K562 (cell line): Measurements from ENCODE around the gene HNRNPLL.

Experiments used
- EZH2 ChIP-seq: IDR thresholded peaks from 2 replicates; pipeline ENCODE4 v1.6.1; 2012; ENCODE audit warnings: low read depth, mild to moderate bottlenecking, inconsistent platforms, low read length, borderline replicate concordance
- MCM7 ChIP-seq, 2 experiments: fragments of 450-650 bp; IDR thresholded peaks; 2 replicates each; pipeline ENCODE4 v1.6.1; 2016 to 2018
- POLR2AphosphoS2 ChIP-seq: IDR thresholded peaks from 2 replicates; pipeline ENCODE4 v1.6.1; 2012; ENCODE audit warnings: low read length, improper control_type of control experiment
- SMARCB1 ChIP-seq: IDR thresholded peaks from 2 replicates; pipeline ENCODE4 v1.6.1; 2011; ENCODE audit warnings: improper control_type of control experiment, low read depth; ENCODE audit not compliant: insufficient read length
- TEAD4 ChIP-seq, 2 experiments: sonication (generic) in 1 of 2; formaldehyde crosslinking in 1 of 2; IDR thresholded peaks; 2 replicates each; pipeline versions ENCODE4 v1.6.1 to v1.8.0; 2012 to 2022; ENCODE audit warnings: borderline replicate concordance in 1 of 2, inconsistent platforms in 1 of 2, low read length in 1 of 2, mild to moderate bottlenecking in 1 of 2, missing genetic modification reagents in 1 of 2
- TFAM ChIP-seq: fragments of 250-450 bp; sonication (Bioruptor Pico); conservative IDR thresholded peaks from 2 replicates; pipeline ENCODE4 v1.5.0; 2021; ENCODE audit warnings: mild to moderate bottlenecking, moderate library complexity
- TF ChIP-seq, protein P1 (sequence below), 2 experiments: fragments of 450-650 bp; formaldehyde crosslinking in 1 of 2; IDR thresholded peaks; 2 replicates each; pipeline versions ENCODE4 v1.4.0 to v1.6.1; 2014 to 2020; ENCODE audit warnings: mild to moderate bottlenecking in 2 of 2, borderline replicate concordance in 1 of 2, low read depth in 1 of 2
- TF ChIP-seq, protein P2 (sequence below), 3 experiments: IDR thresholded peaks in 2 of 3; conservative IDR thresholded peaks in 1 of 3; 2 replicates each; pipeline ENCODE4 v1.5.1; 2011 to 2012; ENCODE audit warnings: low read length in 3 of 3, mild to moderate bottlenecking in 3 of 3, control low read depth in 2 of 3, improper control_type of control experiment in 1 of 3, inconsistent platforms in 1 of 3, low read depth in 1 of 3, mixed read lengths in 1 of 3, moderate library complexity in 1 of 3; ENCODE audit not compliant: insufficient read depth in 2 of 3
- TF ChIP-seq, protein P3 (sequence below): sonication (generic); formaldehyde crosslinking; IDR thresholded peaks from 2 replicates; pipeline ENCODE4 v1.8.0; 2023; ENCODE audit warnings: mild to moderate bottlenecking, missing genetic modification reagents
- TF ChIP-seq, protein P4 (sequence below): sonication (generic); formaldehyde crosslinking; IDR thresholded peaks from 2 replicates; pipeline ENCODE4 v1.8.0; 2022; ENCODE audit warnings: missing genetic modification reagents, mild to moderate bottlenecking, borderline replicate concordance

DNA sequence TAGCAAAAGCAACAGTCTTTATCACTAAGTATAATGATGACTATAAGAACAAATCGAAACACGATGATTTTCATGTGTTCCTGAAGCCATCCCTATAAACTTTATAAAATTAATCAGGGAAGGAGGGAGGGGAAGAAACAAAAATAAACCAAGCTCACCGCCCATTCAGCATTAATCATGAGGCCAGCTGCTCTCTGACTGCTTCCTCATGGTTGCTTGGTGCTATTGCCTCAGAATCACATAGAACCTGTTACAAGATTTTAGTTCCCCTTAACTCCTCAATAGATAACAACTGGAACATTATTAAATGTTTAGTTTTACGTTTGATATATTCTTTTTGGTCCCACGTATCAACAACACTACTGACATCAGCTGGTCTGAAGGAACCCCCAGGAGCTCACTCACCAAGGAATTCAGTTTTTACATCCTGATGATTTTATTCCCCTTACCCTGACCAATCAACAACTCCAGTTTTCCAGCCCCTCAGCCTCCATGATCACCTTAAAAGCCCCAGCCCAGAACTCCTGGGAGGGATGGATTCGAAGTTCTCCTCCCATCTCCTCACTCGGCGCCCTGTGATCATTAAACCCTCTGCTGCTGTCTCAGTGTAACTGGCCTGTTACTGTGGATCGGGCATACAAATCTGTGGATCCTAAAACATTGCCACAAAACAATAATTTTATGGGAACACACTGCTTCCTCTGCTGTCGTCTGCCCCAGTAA lies 10.6 kb upstream of the HNRNPLL start:
- no peak for TF ChIP-seq EZH2
- no peak for TF ChIP-seq TEAD4 (IDR thresholded peaks at IDR 0.05; ENCODE audit: low read length)
- TF ChIP-seq TEAD4 (CRISPR knock-in tag; IDR thresholded peaks at IDR 0.05; ENCODE audit: borderline replicate concordance) = no peak
- TF ChIP-seq, protein P1, sequence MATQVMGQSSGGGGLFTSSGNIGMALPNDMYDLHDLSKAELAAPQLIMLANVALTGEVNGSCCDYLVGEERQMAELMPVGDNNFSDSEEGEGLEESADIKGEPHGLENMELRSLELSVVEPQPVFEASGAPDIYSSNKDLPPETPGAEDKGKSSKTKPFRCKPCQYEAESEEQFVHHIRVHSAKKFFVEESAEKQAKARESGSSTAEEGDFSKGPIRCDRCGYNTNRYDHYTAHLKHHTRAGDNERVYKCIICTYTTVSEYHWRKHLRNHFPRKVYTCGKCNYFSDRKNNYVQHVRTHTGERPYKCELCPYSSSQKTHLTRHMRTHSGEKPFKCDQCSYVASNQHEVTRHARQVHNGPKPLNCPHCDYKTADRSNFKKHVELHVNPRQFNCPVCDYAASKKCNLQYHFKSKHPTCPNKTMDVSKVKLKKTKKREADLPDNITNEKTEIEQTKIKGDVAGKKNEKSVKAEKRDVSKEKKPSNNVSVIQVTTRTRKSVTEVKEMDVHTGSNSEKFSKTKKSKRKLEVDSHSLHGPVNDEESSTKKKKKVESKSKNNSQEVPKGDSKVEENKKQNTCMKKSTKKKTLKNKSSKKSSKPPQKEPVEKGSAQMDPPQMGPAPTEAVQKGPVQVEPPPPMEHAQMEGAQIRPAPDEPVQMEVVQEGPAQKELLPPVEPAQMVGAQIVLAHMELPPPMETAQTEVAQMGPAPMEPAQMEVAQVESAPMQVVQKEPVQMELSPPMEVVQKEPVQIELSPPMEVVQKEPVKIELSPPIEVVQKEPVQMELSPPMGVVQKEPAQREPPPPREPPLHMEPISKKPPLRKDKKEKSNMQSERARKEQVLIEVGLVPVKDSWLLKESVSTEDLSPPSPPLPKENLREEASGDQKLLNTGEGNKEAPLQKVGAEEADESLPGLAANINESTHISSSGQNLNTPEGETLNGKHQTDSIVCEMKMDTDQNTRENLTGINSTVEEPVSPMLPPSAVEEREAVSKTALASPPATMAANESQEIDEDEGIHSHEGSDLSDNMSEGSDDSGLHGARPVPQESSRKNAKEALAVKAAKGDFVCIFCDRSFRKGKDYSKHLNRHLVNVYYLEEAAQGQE (IDR thresholded peaks at IDR 0.05; ENCODE audit: borderline replicate concordance) = no peak
- TF ChIP-seq, protein P1 (CRISPR knock-in tag; IDR thresholded peaks at IDR 0.05; ENCODE audit: low read depth) = no peak
- TF ChIP-seq TFAM (CRISPR knock-in tag) = no peak
- TF ChIP-seq, protein P2, sequence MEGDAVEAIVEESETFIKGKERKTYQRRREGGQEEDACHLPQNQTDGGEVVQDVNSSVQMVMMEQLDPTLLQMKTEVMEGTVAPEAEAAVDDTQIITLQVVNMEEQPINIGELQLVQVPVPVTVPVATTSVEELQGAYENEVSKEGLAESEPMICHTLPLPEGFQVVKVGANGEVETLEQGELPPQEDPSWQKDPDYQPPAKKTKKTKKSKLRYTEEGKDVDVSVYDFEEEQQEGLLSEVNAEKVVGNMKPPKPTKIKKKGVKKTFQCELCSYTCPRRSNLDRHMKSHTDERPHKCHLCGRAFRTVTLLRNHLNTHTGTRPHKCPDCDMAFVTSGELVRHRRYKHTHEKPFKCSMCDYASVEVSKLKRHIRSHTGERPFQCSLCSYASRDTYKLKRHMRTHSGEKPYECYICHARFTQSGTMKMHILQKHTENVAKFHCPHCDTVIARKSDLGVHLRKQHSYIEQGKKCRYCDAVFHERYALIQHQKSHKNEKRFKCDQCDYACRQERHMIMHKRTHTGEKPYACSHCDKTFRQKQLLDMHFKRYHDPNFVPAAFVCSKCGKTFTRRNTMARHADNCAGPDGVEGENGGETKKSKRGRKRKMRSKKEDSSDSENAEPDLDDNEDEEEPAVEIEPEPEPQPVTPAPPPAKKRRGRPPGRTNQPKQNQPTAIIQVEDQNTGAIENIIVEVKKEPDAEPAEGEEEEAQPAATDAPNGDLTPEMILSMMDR (IDR thresholded peaks at IDR 0.05 in 2 of 3, conservative IDR thresholded peaks at IDR 0.05 in 1 of 3; ENCODE audit: insufficient read depth in 2 of 3, low read depth in 1 of 3, low read length in 3 of 3) = no peak; a peak in 1 of 6 replicates
- no peak for TF ChIP-seq MCM7 (IDR thresholded peaks at IDR 0.05)
- TF ChIP-seq, protein P3, sequence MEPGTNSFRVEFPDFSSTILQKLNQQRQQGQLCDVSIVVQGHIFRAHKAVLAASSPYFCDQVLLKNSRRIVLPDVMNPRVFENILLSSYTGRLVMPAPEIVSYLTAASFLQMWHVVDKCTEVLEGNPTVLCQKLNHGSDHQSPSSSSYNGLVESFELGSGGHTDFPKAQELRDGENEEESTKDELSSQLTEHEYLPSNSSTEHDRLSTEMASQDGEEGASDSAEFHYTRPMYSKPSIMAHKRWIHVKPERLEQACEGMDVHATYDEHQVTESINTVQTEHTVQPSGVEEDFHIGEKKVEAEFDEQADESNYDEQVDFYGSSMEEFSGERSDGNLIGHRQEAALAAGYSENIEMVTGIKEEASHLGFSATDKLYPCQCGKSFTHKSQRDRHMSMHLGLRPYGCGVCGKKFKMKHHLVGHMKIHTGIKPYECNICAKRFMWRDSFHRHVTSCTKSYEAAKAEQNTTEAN (CRISPR knock-in tag) = no peak
- no peak for TF ChIP-seq SMARCB1
- TF ChIP-seq, protein P4, sequence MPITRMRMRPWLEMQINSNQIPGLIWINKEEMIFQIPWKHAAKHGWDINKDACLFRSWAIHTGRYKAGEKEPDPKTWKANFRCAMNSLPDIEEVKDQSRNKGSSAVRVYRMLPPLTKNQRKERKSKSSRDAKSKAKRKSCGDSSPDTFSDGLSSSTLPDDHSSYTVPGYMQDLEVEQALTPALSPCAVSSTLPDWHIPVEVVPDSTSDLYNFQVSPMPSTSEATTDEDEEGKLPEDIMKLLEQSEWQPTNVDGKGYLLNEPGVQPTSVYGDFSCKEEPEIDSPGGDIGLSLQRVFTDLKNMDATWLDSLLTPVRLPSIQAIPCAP (CRISPR knock-in tag) = no peak
- TF ChIP-seq POLR2AphosphoS2 = no peak
